Medulla oblongata (tissue), 1 donor: Measurements from ENCODE around the gene FIBCD1.
"Not testable (repeated sequence)": the region's sequence is repeated elsewhere in the genome, so short reads cannot be mapped to it uniquely, and the experiment has no call there.

Experiments used
- DNase-seq: peaks from one replicate; pipeline ENCODE4 v3.0.0-alpha.2; 2015; ENCODE audit errors: extremely low spot score

Gene FIBCD1

GRCh38 chr9:130922893-130923610, 16.0 kb downstream of the FIBCD1 start:
- DNase-seq = no peak

- no peak for DNase-seq
Measured at GRCh38 chr9:130921989-130922892, 16.8 kb downstream of the FIBCD1 start.

GRCh38 chr9:130921300-130921988, 17.6 kb downstream of the FIBCD1 start:
- no peak for DNase-seq

- no peak for DNase-seq
Measured at GRCh38 chr9:130920762-130921299, 18.2 kb downstream of the FIBCD1 start.

GRCh38 chr9:130920233-130920632, 18.8 kb downstream of the FIBCD1 start:
- no peak for DNase-seq

- DNase-seq = no peak
Measured at GRCh38 chr9:130919559-130920145, 19.4 kb downstream of the FIBCD1 start.

- peak; percentile 61 for DNase-seq
Measured at GRCh38 chr9:130918826-130919558, 20.1 kb downstream of the FIBCD1 start.

GRCh38 chr9:130918101-130918825, 20.8 kb downstream of the FIBCD1 start:
- no peak for DNase-seq

GRCh38 chr9:130917168-130917960, 21.7 kb downstream of the FIBCD1 start:
- no peak for DNase-seq

GRCh38 chr9:130915096-130915447, 24.0 kb downstream of the FIBCD1 start:
- no peak for DNase-seq

- DNase-seq = no peak
Measured at GRCh38 chr9:130914417-130915095, 24.5 kb downstream of the FIBCD1 start.

- no peak for DNase-seq
Measured at GRCh38 chr9:130913599-130914416, 25.2 kb downstream of the FIBCD1 start.

- DNase-seq = peak; percentile 48
Measured at GRCh38 chr9:130912932-130913598, 26.0 kb downstream of the FIBCD1 start.

GRCh38 chr9:130911254-130912049, 27.6 kb downstream of the FIBCD1 start:
- no peak for DNase-seq

- not testable (repeated sequence) for DNase-seq
Measured at GRCh38 chr9:130910670-130911069, 28.4 kb downstream of the FIBCD1 start.

- not testable (repeated sequence) for DNase-seq
Measured at GRCh38 chr9:130910041-130910440, 29.0 kb downstream of the FIBCD1 start.
